ENCODE results near the gene LDLRAD3. TPM values are rescaled to one million over a fixed set of nuclear protein-coding genes. Genes with fewer than 3 reads are reported as not detected.

The LDLRAD3 gene
- total RNA-seq, 1 experiment from 2014 or later, result 12.1 TPM

GRCh38 chr11:36094164-36094563 lies 150.3 kb downstream of the LDLRAD3 start:
- no peak overlapping the region for H3K9ac ChIP-seq (ENCODE audit: extremely low read depth, insufficient read length, low read length)
- no peak overlapping the region for H4K8ac ChIP-seq (replicated peaks; ENCODE audit: insufficient read length, low read depth, low read length)
- H3K56ac ChIP-seq (ENCODE audit: insufficient read length, low read depth, low read length), result no peak overlapping the region
- H2BK120ac ChIP-seq (ENCODE audit: low read depth, low read length, poor library complexity, severe bottlenecking), result no peak overlapping the region
- no peak overlapping the region for H3T11ph ChIP-seq (ENCODE audit: low read length)
- no peak overlapping the region for H3K14ac ChIP-seq (ENCODE audit: insufficient read depth, low read length)
- no peak overlapping the region for H4K91ac ChIP-seq (ENCODE audit: insufficient read length, low read depth, low read length)
- H4K5ac ChIP-seq (ENCODE audit: insufficient read length, low read depth, low read length), result no peak overlapping the region
- H2AK5ac ChIP-seq (ENCODE audit: insufficient read length, low read length), result no peak overlapping the region
- H2BK15ac ChIP-seq (ENCODE audit: low read depth, low read length), result no peak overlapping the region
- Mint-ChIP-seq H3K4me3 (no peak overlapping the region), H3K36me3 (ENCODE audit: insufficient read depth in 1 of 3, low read depth in 3 of 3) (peaks cover 25 to 41% (median 34%) of the 10 kb centered on the region in 3 experiments), H3K9me3 (peaks cover 15 to 16% of the 10 kb centered on the region in 2 experiments), H3K4me1 (peaks cover 39 to 47% of the 10 kb centered on the region in 2 experiments), H3K27me3 (ENCODE audit: low read depth) (no peaks in the 10 kb centered on the region), H3K27ac (peak overlapping the region in 1 of 3 experiments; percentile 50; a peak in 1 of 7 replicates)
- no CpG with 5 or more reads among the region's 2 CpGs for WGBS (ENCODE audit: extremely low coverage, insufficient read length, low lambda C conversion rate)
- no peak overlapping the region for H3K4ac ChIP-seq (ENCODE audit: low read depth, low read length)
- no peak overlapping the region for H2AFZ ChIP-seq (ENCODE audit: low read length)
- H3K27ac ChIP-seq (ENCODE audit: insufficient read length, low read depth, low read length), result no peak overlapping the region
- TF ChIP-seq, protein P1, sequence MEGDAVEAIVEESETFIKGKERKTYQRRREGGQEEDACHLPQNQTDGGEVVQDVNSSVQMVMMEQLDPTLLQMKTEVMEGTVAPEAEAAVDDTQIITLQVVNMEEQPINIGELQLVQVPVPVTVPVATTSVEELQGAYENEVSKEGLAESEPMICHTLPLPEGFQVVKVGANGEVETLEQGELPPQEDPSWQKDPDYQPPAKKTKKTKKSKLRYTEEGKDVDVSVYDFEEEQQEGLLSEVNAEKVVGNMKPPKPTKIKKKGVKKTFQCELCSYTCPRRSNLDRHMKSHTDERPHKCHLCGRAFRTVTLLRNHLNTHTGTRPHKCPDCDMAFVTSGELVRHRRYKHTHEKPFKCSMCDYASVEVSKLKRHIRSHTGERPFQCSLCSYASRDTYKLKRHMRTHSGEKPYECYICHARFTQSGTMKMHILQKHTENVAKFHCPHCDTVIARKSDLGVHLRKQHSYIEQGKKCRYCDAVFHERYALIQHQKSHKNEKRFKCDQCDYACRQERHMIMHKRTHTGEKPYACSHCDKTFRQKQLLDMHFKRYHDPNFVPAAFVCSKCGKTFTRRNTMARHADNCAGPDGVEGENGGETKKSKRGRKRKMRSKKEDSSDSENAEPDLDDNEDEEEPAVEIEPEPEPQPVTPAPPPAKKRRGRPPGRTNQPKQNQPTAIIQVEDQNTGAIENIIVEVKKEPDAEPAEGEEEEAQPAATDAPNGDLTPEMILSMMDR (conservative IDR thresholded peaks at IDR 0.05), result no peak
- no peak overlapping the region for H3K18ac ChIP-seq (ENCODE audit: insufficient read length, low read depth, low read length)
- H3K79me1 ChIP-seq (ENCODE audit: insufficient read depth, low read depth, low read length, poor library complexity, severe bottlenecking), result no peaks in the 10 kb centered on the region
- peaks cover 5% of the 10 kb centered on the region for H3K4me1 ChIP-seq (ENCODE audit: insufficient read depth, low read length)
- H3K27me3 ChIP-seq (ENCODE audit: insufficient read depth, low read length), result no peaks in the 10 kb centered on the region
- H3K23ac ChIP-seq (ENCODE audit: insufficient read length, low read depth, low read length), result no peak overlapping the region
- H3K4me2 ChIP-seq (ENCODE audit: insufficient read depth, insufficient read length, low read length), result no peak overlapping the region
- H4K20me1 ChIP-seq (ENCODE audit: control insufficient read depth, insufficient read depth, insufficient read length), result no peaks in the 10 kb centered on the region
- H3K23me2 ChIP-seq (ENCODE audit: insufficient read length, low read depth, low read length, poor library complexity, severe bottlenecking), result no peaks in the 10 kb centered on the region
- no peak overlapping the region for H2BK20ac ChIP-seq (ENCODE audit: low read depth, low read length, poor library complexity, severe bottlenecking)
- no peaks in the 10 kb centered on the region for H3K79me2 ChIP-seq (ENCODE audit: insufficient read depth, low read length)
- DNase-seq, result no peak
- no peak overlapping the region for H2BK12ac ChIP-seq (ENCODE audit: insufficient read length, low read depth, low read length)
- no peak overlapping the region for H2BK5ac ChIP-seq (ENCODE audit: insufficient read length, low read length)
- H3K9me3 ChIP-seq (ENCODE audit: control insufficient read depth, low read depth, low read length), result peaks cover 11% of the 10 kb centered on the region
